Astrocyte (in vitro differentiated cells and primary cell): ENCODE results near the gene MPHOSPH9. TPM values are rescaled to one million over a fixed set of nuclear protein-coding genes. Genes with fewer than 3 reads are reported as not detected.

ENCODE experiments used
- DNase-seq: peaks from one replicate; pipeline ENCODE4 v3.0.0-alpha.2; 2010; ENCODE audit warnings: low read depth
- FAIRE-seq: peaks from 2 replicates; lab custom pipeline; 2011; peaks lifted over from hg19 to GRCh38; lab: Jason Lieb, UNC
- H2AFZ ChIP-seq: 2 replicates; pipeline ENCODE4 v1.6.0; 2012; ENCODE audit warnings: low read depth, low read length, inconsistent platforms
- H3K27ac ChIP-seq: 2 replicates; pipeline ENCODE4 v1.5.1; 2011; ENCODE audit warnings: low read depth, low read length, inconsistent platforms
- H3K27me3 ChIP-seq: 2 replicates; pipeline ENCODE4 v1.6.0; 2011; ENCODE audit warnings: low read length, inconsistent platforms; ENCODE audit not compliant: insufficient read depth
- H3K36me3 ChIP-seq: 2 replicates; pipeline ENCODE4 v1.5.1; 2011; ENCODE audit warnings: low read length, inconsistent platforms; ENCODE audit not compliant: insufficient read depth
- H3K4me1 ChIP-seq: 2 replicates; pipeline ENCODE4 v1.5.1; 2011; ENCODE audit warnings: low read length, inconsistent platforms; ENCODE audit not compliant: insufficient read depth
- H3K4me2 ChIP-seq: 2 replicates; pipeline ENCODE4 v1.6.0; 2012; ENCODE audit warnings: low read length, inconsistent platforms
- H3K4me3 ChIP-seq: 2 replicates; pipeline ENCODE4 v1.5.1; 2011; ENCODE audit warnings: low read depth, mild to moderate bottlenecking, low read length, inconsistent platforms; ENCODE audit not compliant: insufficient read depth
- H3K79me2 ChIP-seq: 2 replicates; pipeline ENCODE4 v1.6.0; 2012; ENCODE audit warnings: mild to moderate bottlenecking, low read length, inconsistent platforms; ENCODE audit not compliant: insufficient read depth
- H3K9ac ChIP-seq: 2 replicates; pipeline ENCODE4 v1.6.0; 2012; ENCODE audit warnings: mild to moderate bottlenecking, low read length, inconsistent platforms
- H3K9me3 ChIP-seq: 2 replicates; pipeline ENCODE4 v1.5.1; 2012; ENCODE audit warnings: low read depth, mild to moderate bottlenecking, low read length, inconsistent platforms; ENCODE audit not compliant: insufficient read depth
- H4K20me1 ChIP-seq: 2 replicates; pipeline ENCODE4 v1.6.0; 2012; ENCODE audit warnings: low read length, inconsistent platforms; ENCODE audit not compliant: insufficient read depth
- H3K27ac Mint-ChIP-seq: one replicate; pipeline ENCODE4 v1.8.0; 2021; ENCODE audit warnings: mild to moderate bottlenecking, mixed read lengths; ENCODE audit not compliant: unreplicated experiment
- H3K27me3 Mint-ChIP-seq: one replicate; pipeline ENCODE4 v1.8.0; 2021; ENCODE audit warnings: low read depth, mixed read lengths; ENCODE audit not compliant: unreplicated experiment
- H3K36me3 Mint-ChIP-seq: one replicate; pipeline ENCODE4 v1.8.0; 2021; ENCODE audit warnings: low read depth, mixed read lengths; ENCODE audit not compliant: unreplicated experiment
- H3K4me1 Mint-ChIP-seq: one replicate; pipeline ENCODE4 v1.8.0; 2021; ENCODE audit warnings: low read depth, mixed read lengths; ENCODE audit not compliant: unreplicated experiment
- H3K4me3 Mint-ChIP-seq: one replicate; pipeline ENCODE4 v1.8.0; 2021; ENCODE audit warnings: mild to moderate bottlenecking, moderate library complexity, mixed read lengths; ENCODE audit not compliant: unreplicated experiment
- H3K9me3 Mint-ChIP-seq: one replicate; pipeline ENCODE4 v1.8.0; 2021; ENCODE audit warnings: mild to moderate bottlenecking, mixed read lengths; ENCODE audit not compliant: unreplicated experiment
- EZH2 ChIP-seq: IDR thresholded peaks from 2 replicates; pipeline ENCODE4 v1.6.1; 2012; ENCODE audit warnings: mild to moderate bottlenecking, low read length, inconsistent platforms; ENCODE audit not compliant: insufficient read depth
- total RNA-seq: library from RNA; stranded (reverse); gene quantifications from 2 replicates; pipeline ENCODE4 v1.2.1, GENCODE V29; 2021
- TF ChIP-seq, protein P1 (sequence below): IDR thresholded peaks from 2 replicates; pipeline ENCODE4 v1.5.1; 2011; ENCODE audit warnings: low read depth, mild to moderate bottlenecking, inconsistent platforms, low read length, moderate library complexity; ENCODE audit not compliant: insufficient read depth

Gene MPHOSPH9
- total RNA-seq, 1 donor from 2014 or later: 24.9 TPM

DNA sequence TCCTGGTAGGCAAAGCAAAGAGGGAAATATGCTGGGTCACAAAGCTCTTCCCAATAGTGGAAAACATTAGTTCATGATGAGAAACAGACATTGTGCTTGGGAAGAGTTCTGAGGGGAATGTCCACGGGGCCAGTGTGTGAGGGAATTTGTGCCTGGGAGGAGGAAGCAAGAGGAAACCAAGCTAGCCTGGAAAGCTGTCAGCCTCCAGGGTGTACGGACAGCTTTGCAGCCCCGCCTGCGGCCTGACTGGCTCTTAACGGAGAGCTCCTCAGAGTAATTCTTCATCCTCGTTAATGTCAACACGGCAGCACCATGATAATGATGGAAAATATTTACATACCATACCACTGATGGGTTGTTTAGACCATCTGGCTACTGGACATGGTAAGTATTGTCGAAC, 114.4 kb downstream of the MPHOSPH9 start:
- H3K36me3 Mint-ChIP-seq: peaks cover 8% of the 10 kb centered on the region
- no peak overlapping the region for H3K4me3 ChIP-seq
- TF ChIP-seq, protein P1, sequence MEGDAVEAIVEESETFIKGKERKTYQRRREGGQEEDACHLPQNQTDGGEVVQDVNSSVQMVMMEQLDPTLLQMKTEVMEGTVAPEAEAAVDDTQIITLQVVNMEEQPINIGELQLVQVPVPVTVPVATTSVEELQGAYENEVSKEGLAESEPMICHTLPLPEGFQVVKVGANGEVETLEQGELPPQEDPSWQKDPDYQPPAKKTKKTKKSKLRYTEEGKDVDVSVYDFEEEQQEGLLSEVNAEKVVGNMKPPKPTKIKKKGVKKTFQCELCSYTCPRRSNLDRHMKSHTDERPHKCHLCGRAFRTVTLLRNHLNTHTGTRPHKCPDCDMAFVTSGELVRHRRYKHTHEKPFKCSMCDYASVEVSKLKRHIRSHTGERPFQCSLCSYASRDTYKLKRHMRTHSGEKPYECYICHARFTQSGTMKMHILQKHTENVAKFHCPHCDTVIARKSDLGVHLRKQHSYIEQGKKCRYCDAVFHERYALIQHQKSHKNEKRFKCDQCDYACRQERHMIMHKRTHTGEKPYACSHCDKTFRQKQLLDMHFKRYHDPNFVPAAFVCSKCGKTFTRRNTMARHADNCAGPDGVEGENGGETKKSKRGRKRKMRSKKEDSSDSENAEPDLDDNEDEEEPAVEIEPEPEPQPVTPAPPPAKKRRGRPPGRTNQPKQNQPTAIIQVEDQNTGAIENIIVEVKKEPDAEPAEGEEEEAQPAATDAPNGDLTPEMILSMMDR: no peak
- TF ChIP-seq EZH2: no peak

DNA sequence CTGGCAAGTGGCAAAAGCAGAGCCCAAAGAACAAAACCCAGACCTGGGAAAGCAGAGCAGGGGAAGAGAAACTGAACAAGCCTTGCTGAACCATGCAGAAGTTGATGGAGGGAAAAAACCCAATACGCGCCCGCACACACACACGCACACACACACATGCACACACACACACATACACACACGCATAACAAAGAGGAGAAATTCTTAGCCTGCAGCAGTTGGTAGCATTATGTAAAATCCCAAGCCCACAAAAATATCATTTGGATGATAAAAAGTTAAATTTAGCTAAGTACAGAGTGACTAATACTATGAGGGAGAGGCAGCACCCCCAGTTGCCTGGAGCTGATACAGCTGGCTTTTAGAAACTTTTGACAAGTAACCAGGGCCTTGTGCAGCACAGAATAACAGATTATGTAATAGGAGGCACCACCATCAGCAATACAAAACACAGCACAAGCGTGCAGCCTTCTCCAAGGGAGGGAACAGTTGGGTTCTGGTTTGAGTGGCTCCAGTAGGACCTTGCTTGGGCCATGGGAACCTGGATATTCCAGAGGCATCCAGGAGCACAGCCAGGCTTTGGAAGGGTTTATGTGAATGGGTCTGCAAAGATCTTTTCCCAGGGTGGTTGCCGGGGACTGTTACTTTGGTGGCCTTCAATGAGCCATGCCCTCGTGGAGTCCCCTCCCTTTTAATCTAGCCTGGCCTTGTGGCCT, 117.4 kb downstream of the MPHOSPH9 start:
- Mint-ChIP-seq H3K4me1 (peaks cover 33% of the 10 kb centered on the region), H3K4me3 (peak overlapping the region; percentile 50), H3K9me3 (peaks cover 2% of the 10 kb centered on the region), H3K27ac (no peak overlapping the region), H3K27me3 (no peaks in the 10 kb centered on the region), H3K36me3 (peaks cover 5% of the 10 kb centered on the region)
- H3K4me1 ChIP-seq: peaks cover 34% of the 10 kb centered on the region
- DNase-seq (peak; percentile 97), FAIRE-seq (peak; percentile 52)
- H3K36me3 ChIP-seq: no peaks in the 10 kb centered on the region
- H4K20me1 ChIP-seq: peaks cover 52% of the 10 kb centered on the region
- peak overlapping the region; percentile 58 for H3K4me2 ChIP-seq
- H2AFZ ChIP-seq: no peak overlapping the region
- peak overlapping the region; percentile 17 for H3K27ac ChIP-seq
- TF ChIP-seq, protein P1: no peak
- TF ChIP-seq EZH2: no peak
- H3K9me3 ChIP-seq: no peaks in the 10 kb centered on the region
- peak overlapping the region; percentile 12 for H3K9ac ChIP-seq
- no peak overlapping the region for H3K4me3 ChIP-seq
- H3K27me3 ChIP-seq: no peaks in the 10 kb centered on the region
- H3K79me2 ChIP-seq: no peaks in the 10 kb centered on the region

More for the DNA sequence above, 114.4 kb downstream of the MPHOSPH9 start:
- peaks cover 19% of the 10 kb centered on the region for H3K4me1 Mint-ChIP-seq
- peaks cover 40% of the 10 kb centered on the region for H4K20me1 ChIP-seq
- no peak overlapping the region for H3K4me2 ChIP-seq
- H3K79me2 ChIP-seq: peaks cover 3% of the 10 kb centered on the region
- FAIRE-seq: no peak
- H3K27ac ChIP-seq: no peak overlapping the region
- H3K4me3 Mint-ChIP-seq: no peak overlapping the region
- DNase-seq: no peak
- no peaks in the 10 kb centered on the region for H3K36me3 ChIP-seq
- H3K9me3 ChIP-seq: no peaks in the 10 kb centered on the region
- H3K27ac Mint-ChIP-seq: no peak overlapping the region
- H3K27me3 Mint-ChIP-seq: no peaks in the 10 kb centered on the region
- no peaks in the 10 kb centered on the region for H3K9me3 Mint-ChIP-seq
- H3K9ac ChIP-seq: no peak overlapping the region
- H3K4me1 ChIP-seq: peaks cover 21% of the 10 kb centered on the region
- H3K27me3 ChIP-seq: no peaks in the 10 kb centered on the region
- no peak overlapping the region for H2AFZ ChIP-seq
